Panc1 (cell line): Measurements from ENCODE around the gene AGGF1. TPM values are rescaled to one million over a fixed set of nuclear protein-coding genes. Genes with fewer than 3 reads are reported as not detected.

Experiments
- ATAC-seq: fragments of 200-7000 bp; cut with Tn5 transposase; 2 replicates; pipeline ENCODE4 v1.9.1; 2020; ENCODE audit warnings: mild to moderate bottlenecking, moderate library complexity
- BruUV-seq: library from RNA; stranded (reverse); fragments of 400-500 nt; replicated peaks from 2 replicates; lab custom pipeline; 2021; lab: Mats Ljungman, UMichigan
- CTCF ChIA-PET: fragments of 300-600 bp; sonication (Branson Sonifier 250); formaldehyde crosslinking; loops from one replicate; lab custom pipeline; 2022; ENCODE audit warnings: antibody characterized with exemption; lab: Charles Lee
- POLR2A ChIA-PET: fragments of 300-600 bp; sonication (Branson Sonifier 250); formaldehyde crosslinking; loops from one replicate; lab custom pipeline; 2022; ENCODE audit warnings: antibody characterized with exemption; lab: Charles Lee
- DNase-seq: peaks from one replicate; pipeline ENCODE4 v3.0.0-alpha.2; 2010; ENCODE audit warnings: low read depth, low spot score
- H3K27ac ChIP-seq: 2 replicates; pipeline ENCODE4 v1.5.1; 2011; ENCODE audit warnings: mild to moderate bottlenecking, low read length, inconsistent platforms
- H3K27me3 ChIP-seq: fragments of 200-500 bp; sonication (Bioruptor generic); 2 replicates; pipeline ENCODE4 v1.6.0; 2014; ENCODE audit warnings: low read length, inconsistent platforms; ENCODE audit not compliant: control insufficient read depth, insufficient read depth
- H3K36me3 ChIP-seq: fragments of 200-500 bp; sonication (Bioruptor generic); 2 replicates; pipeline ENCODE4 v1.5.1; 2014; ENCODE audit warnings: inconsistent platforms, mild to moderate bottlenecking, low read length, moderate library complexity; ENCODE audit not compliant: control insufficient read depth, insufficient read depth
- H3K4me1 ChIP-seq: 2 replicates; pipeline ENCODE4 v1.5.1; 2011; ENCODE audit warnings: inconsistent platforms, mild to moderate bottlenecking, low read length, moderate library complexity; ENCODE audit not compliant: control insufficient read depth, insufficient read depth
- H3K4me3 ChIP-seq, 2 experiments: 2 replicates each; pipeline ENCODE4 v1.5.1; 2011 to 2012; ENCODE audit warnings: low read depth in 2 of 2, low read length in 2 of 2, mild to moderate bottlenecking in 2 of 2, inconsistent platforms in 1 of 2, moderate library complexity in 1 of 2
- H3K9me3 ChIP-seq: fragments of 200-500 bp; sonication (Bioruptor generic); 2 replicates; pipeline ENCODE4 v1.5.1; 2014; ENCODE audit warnings: low read depth, mild to moderate bottlenecking, inconsistent platforms, low read length, moderate library complexity; ENCODE audit not compliant: control insufficient read depth, insufficient read depth
- POLR2AphosphoS5 ChIP-seq: IDR thresholded peaks from 2 replicates; pipeline ENCODE4 v1.6.1; 2012; ENCODE audit warnings: mild to moderate bottlenecking, low read depth, low read length, moderate library complexity
- SIN3A ChIP-seq: IDR thresholded peaks from 2 replicates; pipeline ENCODE4 v1.6.1; 2012; ENCODE audit warnings: low read depth, mild to moderate bottlenecking, low read length, moderate library complexity, borderline replicate concordance; ENCODE audit not compliant: insufficient read depth
- TCF7L2 ChIP-seq: IDR thresholded peaks from 2 replicates; pipeline ENCODE4 v1.6.1; 2011; ENCODE audit warnings: mild to moderate bottlenecking, low read depth, low read length, inconsistent platforms
- in situ Hi-C: cut with HindIII; loops from 2 replicates; pipeline ENCODE4 v1.10.0; 2016; ENCODE audit warnings: low sequenced_read_pairs, low pct_unique_long_range_greater_than_20kb
- intact Hi-C: fragments of 100-400 bp; cut with micrococcal nuclease; formaldehyde crosslinking; loops from one replicate; pipeline ENCODE4 v1.10.0; 2022; ENCODE audit not compliant: unreplicated experiment
- total RNA-seq: library from RNA; stranded (reverse); gene quantifications from one replicate; pipeline ENCODE4 v1.2.1, GENCODE V29; 2021; ENCODE audit not compliant: unreplicated experiment
- TF ChIP-seq, protein P1 (sequence below): fragments of 450-650 bp; IDR thresholded peaks from 2 replicates; pipeline ENCODE4 v1.5.1; 2017; ENCODE audit warnings: mild to moderate bottlenecking
- TF ChIP-seq, protein P2 (sequence below), 2 experiments: IDR thresholded peaks; 2 replicates each; pipeline ENCODE4 v1.6.1; 2011 to 2012; ENCODE audit warnings: low read depth in 2 of 2, control low read depth in 1 of 2, low read length in 1 of 2, mild to moderate bottlenecking in 1 of 2, moderate library complexity in 1 of 2; ENCODE audit not compliant: insufficient read depth in 1 of 2

Gene AGGF1
- total RNA-seq, 1 experiment from 2014 or later: 23.1 TPM

DNA sequence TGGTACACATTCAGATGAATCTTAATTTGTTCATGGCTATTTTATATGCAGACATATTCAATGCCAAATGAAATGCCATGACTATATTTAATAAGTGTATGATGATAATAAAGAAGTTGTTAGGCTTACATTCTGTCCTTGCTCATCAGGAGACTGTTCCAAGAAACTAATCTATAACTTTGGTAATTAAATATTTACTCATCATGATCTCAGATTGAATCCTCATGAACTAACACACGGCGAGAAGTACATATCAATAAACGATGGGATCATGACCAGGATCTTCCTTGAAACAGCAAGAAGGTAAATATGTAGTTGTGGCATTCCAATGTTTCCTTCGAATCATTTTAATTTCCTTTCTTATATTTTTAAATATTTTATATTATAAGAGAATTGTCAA, 12.5 kb upstream of the AGGF1 start:
- intact Hi-C loops (loop anchor here (2.0 to 10.0 kb wide), 2 partner anchors 149 to 413 kb away; no protein-coding TSS in a partner anchor), in situ Hi-C loops (no loop called here)
- Histone ChIP-seq H3K4me3 (no peak overlapping the region), H3K27ac (no peak overlapping the region), H3K9me3 (no peaks in the 10 kb centered on the region), H3K4me1 (no peaks in the 10 kb centered on the region), H3K27me3 (0 out of 2 replicates have a peak, but pooled peaks cover 2% of the 10 kb centered on the region), H3K36me3 (no peaks in the 10 kb centered on the region)
- ChIA-PET POLR2A (no interaction called here), CTCF (no interaction called here)
- TF ChIP-seq POLR2AphosphoS5 (no peak), TCF7L2 (no peak)
- TF ChIP-seq, protein P1, sequence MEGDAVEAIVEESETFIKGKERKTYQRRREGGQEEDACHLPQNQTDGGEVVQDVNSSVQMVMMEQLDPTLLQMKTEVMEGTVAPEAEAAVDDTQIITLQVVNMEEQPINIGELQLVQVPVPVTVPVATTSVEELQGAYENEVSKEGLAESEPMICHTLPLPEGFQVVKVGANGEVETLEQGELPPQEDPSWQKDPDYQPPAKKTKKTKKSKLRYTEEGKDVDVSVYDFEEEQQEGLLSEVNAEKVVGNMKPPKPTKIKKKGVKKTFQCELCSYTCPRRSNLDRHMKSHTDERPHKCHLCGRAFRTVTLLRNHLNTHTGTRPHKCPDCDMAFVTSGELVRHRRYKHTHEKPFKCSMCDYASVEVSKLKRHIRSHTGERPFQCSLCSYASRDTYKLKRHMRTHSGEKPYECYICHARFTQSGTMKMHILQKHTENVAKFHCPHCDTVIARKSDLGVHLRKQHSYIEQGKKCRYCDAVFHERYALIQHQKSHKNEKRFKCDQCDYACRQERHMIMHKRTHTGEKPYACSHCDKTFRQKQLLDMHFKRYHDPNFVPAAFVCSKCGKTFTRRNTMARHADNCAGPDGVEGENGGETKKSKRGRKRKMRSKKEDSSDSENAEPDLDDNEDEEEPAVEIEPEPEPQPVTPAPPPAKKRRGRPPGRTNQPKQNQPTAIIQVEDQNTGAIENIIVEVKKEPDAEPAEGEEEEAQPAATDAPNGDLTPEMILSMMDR: no peak
- DNase-seq (no peak), ATAC-seq (no peak)
- no TSS peak for BruUV-seq

DNA sequence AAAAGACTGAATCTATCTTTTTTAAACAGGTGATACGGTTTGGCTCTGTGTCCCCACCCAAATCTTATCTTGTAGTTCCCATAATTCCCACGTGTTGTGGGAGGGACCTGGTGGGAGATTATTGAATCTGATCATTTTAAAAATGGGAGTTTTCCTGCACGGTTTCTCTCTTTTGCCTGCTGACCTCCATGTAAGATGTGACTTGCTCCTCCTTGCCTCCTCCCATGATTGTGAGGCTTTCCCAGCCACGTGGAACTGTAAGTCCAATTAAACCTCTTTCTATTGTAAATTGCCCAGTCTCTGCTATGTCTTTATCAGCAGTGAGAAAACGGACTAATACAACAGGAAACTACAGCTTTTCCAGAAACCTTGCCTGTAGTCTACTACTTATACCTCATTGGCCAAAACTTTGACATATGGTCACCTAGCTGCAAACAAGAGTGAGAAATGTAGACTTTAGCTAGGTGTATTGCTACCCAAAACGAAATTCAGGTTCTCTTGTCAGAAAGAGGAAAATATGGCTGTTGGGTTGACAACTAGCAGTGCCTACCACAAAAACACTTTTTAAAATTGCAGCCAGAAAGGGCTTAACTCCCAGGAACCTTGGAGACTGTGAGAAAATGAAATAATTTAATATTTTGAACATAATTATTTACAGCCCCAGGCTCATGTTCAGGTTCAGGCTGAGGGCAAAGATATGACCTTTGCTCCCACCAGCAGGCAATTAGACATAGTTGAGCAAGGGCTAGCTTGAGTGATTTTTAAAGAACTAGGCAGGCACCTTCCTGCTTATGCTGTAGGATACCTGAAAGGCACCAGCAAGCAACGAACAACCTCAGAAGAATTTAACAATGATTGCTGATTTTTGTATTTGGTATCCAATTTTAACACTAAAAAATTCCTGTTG, 7.4 kb upstream of the AGGF1 start:
- no peak overlapping the region for H3K4me3 ChIP-seq
- BruUV-seq: no TSS peak
- TF ChIP-seq POLR2AphosphoS5 (no peak), SIN3A (no peak), TCF7L2 (no peak)
- TF ChIP-seq, protein P1: no peak
- TF ChIP-seq, protein P2, sequence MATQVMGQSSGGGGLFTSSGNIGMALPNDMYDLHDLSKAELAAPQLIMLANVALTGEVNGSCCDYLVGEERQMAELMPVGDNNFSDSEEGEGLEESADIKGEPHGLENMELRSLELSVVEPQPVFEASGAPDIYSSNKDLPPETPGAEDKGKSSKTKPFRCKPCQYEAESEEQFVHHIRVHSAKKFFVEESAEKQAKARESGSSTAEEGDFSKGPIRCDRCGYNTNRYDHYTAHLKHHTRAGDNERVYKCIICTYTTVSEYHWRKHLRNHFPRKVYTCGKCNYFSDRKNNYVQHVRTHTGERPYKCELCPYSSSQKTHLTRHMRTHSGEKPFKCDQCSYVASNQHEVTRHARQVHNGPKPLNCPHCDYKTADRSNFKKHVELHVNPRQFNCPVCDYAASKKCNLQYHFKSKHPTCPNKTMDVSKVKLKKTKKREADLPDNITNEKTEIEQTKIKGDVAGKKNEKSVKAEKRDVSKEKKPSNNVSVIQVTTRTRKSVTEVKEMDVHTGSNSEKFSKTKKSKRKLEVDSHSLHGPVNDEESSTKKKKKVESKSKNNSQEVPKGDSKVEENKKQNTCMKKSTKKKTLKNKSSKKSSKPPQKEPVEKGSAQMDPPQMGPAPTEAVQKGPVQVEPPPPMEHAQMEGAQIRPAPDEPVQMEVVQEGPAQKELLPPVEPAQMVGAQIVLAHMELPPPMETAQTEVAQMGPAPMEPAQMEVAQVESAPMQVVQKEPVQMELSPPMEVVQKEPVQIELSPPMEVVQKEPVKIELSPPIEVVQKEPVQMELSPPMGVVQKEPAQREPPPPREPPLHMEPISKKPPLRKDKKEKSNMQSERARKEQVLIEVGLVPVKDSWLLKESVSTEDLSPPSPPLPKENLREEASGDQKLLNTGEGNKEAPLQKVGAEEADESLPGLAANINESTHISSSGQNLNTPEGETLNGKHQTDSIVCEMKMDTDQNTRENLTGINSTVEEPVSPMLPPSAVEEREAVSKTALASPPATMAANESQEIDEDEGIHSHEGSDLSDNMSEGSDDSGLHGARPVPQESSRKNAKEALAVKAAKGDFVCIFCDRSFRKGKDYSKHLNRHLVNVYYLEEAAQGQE (IDR thresholded peaks at IDR 0.05; ENCODE audit: insufficient read depth in 1 of 2, low read depth in 2 of 2, low read length in 1 of 2): no peak
- H3K36me3 ChIP-seq: no peaks in the 10 kb centered on the region
- CTCF ChIA-PET: no interaction called here
- intact Hi-C loops (no loop called here), in situ Hi-C loops (no loop called here)
- H3K27ac ChIP-seq: no peak overlapping the region
- no peaks in the 10 kb centered on the region for H3K27me3 ChIP-seq
- no peaks in the 10 kb centered on the region; the same call in 1 of the 2 replicates for H3K9me3 ChIP-seq
- no peaks in the 10 kb centered on the region for H3K4me1 ChIP-seq
- no peak for ATAC-seq
- POLR2A ChIA-PET: no interaction called here
- DNase-seq: no peak
